Measurements from ENCODE around the gene OSBPL8.

Gene OSBPL8

DNA sequence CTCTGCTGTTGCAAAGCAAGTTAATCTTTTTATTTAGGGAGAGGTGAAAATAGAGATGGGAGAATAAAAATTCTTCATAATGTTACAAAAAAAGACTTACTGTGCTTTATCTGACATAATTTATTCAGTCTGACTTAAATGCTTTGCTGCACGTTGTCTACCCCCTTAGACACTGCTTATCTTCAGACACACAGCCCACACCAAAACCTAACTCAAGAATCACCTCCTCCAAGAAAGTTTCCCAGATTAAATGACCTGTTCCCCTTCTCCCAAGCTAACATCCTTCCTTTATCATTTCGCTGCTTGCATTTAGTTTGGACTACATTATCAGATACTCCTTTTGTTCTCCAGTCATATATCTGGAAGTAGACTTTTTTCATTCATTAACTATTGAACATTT is 3.8 kb downstream of the OSBPL8 start:
- H3K14ac ChIP-seq (ENCODE audit: low read length in 2 of 2) = no peak overlapping the region
- 98% methylated on average over 2 of the region's 2 CpGs for WGBS

DNA sequence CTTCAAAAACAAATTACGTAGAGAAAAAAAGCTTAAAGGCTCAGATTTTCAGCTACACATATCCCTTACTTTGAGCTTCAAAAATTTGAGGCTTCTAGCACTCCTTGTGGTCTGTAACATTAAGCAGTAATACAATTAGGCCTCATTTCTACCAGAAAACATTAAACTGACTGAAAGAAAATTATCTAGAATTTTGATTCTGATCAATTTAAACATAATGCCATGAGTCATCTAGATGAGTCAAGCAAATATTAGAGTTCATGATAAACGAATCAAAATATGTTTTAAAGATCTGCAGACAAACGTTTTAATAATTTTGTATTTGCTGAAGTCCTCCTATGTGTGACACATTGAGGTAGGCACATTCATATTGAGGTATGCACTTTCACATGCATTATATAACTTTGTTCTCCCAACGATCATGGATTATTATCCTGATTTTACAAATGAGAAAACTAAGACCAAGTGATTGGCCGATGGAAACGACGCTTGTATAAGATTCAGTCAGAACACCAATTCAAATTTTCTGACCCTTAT is 4.3 kb downstream of the OSBPL8 start:
- Histone ChIP-seq H3K9ac (ENCODE audit: low read length) (peak overlapping the region; percentile 20), H3K9me3 (ENCODE audit: control insufficient read depth, low read length) (no peaks in the 10 kb centered on the region), H3K4me3 (ENCODE audit: insufficient read depth in 1 of 2, low read depth in 1 of 2, low read length in 2 of 2) (peak overlapping the region in 1 of 2 experiments; percentile 23), H3K27ac (ENCODE audit: low read length, poor library complexity, severe bottlenecking) (no peak overlapping the region), H3K36me3 (ENCODE audit: control insufficient read depth in 1 of 2, insufficient read depth in 2 of 2, low read depth in 1 of 2, low read length in 2 of 2) (peaks cover 0 to 4% of the 10 kb centered on the region in 2 experiments), H3K4me1 (ENCODE audit: control insufficient read depth, insufficient read depth, low read depth, low read length) (no peaks in the 10 kb centered on the region), H3K14ac (ENCODE audit: low read length in 2 of 2) (no peak overlapping the region), H2AK5ac (ENCODE audit: low read length, severe bottlenecking) (no peak overlapping the region), H2BK5ac (ENCODE audit: low read depth, low read length, poor library complexity, severe bottlenecking) (no peak overlapping the region), H2BK120ac (ENCODE audit: low read depth, low read length) (no peak overlapping the region), H4K91ac (ENCODE audit: low read length) (no peak overlapping the region), H3K27me3 (ENCODE audit: control insufficient read depth in 1 of 2, insufficient read depth in 1 of 2, low read length in 2 of 2) (no peaks in the 10 kb centered on the region), H2BK15ac (ENCODE audit: low read depth, poor library complexity, severe bottlenecking) (no peak overlapping the region), H2AFZ (ENCODE audit: low read depth, low read length) (no peak overlapping the region), H4K8ac (ENCODE audit: low read length) (no peak overlapping the region), H3K18ac (ENCODE audit: low read depth in 1 of 2, low read length in 2 of 2) (no peak overlapping the region), H2BK12ac (ENCODE audit: low read length in 2 of 2) (no peak overlapping the region), H3K4ac (ENCODE audit: low read depth in 1 of 2, low read length in 2 of 2) (no peak overlapping the region), H3K79me1 (replicated peaks; ENCODE audit: low read length, poor library complexity, severe bottlenecking) (peaks cover 13% of the 10 kb centered on the region), H3K23ac (ENCODE audit: low read length in 2 of 2) (no peak overlapping the region), H3K4me2 (ENCODE audit: low read length, poor library complexity, severe bottlenecking) (no peak overlapping the region)
- 97% methylated on average over 7 of the region's 7 CpGs for WGBS
- no peak for DNase-seq

More for the DNA sequence above, 3.8 kb downstream of the OSBPL8 start:
- Histone ChIP-seq H2AK5ac (ENCODE audit: low read length, severe bottlenecking) (no peak overlapping the region), H2BK120ac (ENCODE audit: low read depth, low read length) (no peak overlapping the region), H2BK5ac (ENCODE audit: low read depth, low read length, poor library complexity, severe bottlenecking) (no peak overlapping the region), H2BK15ac (ENCODE audit: low read depth, poor library complexity, severe bottlenecking) (no peak overlapping the region), H3K4me3 (ENCODE audit: insufficient read depth in 1 of 2, low read depth in 1 of 2, low read length in 2 of 2) (peak overlapping the region in 1 of 2 experiments; percentile 23), H3K18ac (ENCODE audit: low read depth in 1 of 2, low read length in 2 of 2) (no peak overlapping the region), H2AFZ (ENCODE audit: low read depth, low read length) (no peak overlapping the region), H4K91ac (ENCODE audit: low read length) (no peak overlapping the region), H2BK12ac (ENCODE audit: low read length in 2 of 2) (no peak overlapping the region), H3K27ac (ENCODE audit: low read length, poor library complexity, severe bottlenecking) (no peak overlapping the region), H3K4me2 (ENCODE audit: low read length, poor library complexity, severe bottlenecking) (no peak overlapping the region), H3K79me1 (replicated peaks; ENCODE audit: low read length, poor library complexity, severe bottlenecking) (peaks cover 11% of the 10 kb centered on the region), H3K9me3 (ENCODE audit: control insufficient read depth, low read length) (no peaks in the 10 kb centered on the region), H4K8ac (ENCODE audit: low read length) (no peak overlapping the region), H3K4ac (ENCODE audit: low read depth in 1 of 2, low read length in 2 of 2) (no peak overlapping the region), H3K4me1 (ENCODE audit: control insufficient read depth, insufficient read depth, low read depth, low read length) (no peaks in the 10 kb centered on the region), H3K27me3 (ENCODE audit: control insufficient read depth in 1 of 2, insufficient read depth in 1 of 2, low read length in 2 of 2) (no peaks in the 10 kb centered on the region), H3K36me3 (ENCODE audit: control insufficient read depth in 1 of 2, insufficient read depth in 2 of 2, low read depth in 1 of 2, low read length in 2 of 2) (peaks cover 0 to 4% of the 10 kb centered on the region in 2 experiments), H3K9ac (ENCODE audit: low read length) (no peak overlapping the region), H3K23ac (ENCODE audit: low read length in 2 of 2) (no peak overlapping the region)
- DNase-seq = no peak

DNA sequence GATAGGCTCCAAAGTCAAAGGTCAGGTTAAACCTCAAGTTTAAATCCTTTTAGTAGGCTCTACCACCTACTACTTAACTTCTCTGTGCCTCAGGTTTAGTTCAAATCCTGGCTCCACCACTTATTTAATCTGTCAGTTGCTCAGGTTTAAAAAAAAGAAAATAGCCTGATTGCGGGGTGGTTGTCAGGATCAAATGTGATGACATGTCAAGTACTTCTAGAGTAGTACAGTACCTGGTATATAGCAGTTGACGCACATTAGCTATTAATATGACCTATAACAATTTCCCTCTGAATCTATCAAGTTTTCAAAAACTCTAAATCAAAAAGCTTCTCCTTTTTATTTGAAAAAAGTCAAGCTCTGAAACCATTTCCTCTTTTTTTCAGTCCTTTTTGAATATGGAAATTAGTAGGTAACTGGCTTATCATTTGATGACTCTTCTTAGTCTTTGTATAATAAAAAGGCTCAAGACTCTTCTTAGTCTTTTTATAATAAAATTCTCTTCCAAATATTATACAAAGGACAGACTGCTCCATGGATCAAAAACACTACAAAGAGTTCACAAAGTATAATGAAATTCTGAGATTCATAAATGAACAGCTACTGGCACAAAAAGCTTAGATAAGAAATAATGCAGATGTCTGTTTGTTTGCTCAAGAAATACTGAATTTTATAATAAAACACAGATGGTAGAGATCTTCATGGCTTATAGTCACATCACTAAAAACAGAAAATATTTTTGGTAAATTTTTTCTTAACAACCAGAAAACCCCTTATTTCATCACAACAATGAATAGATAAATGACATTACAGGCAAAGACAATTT is 5.0 kb downstream of the OSBPL8 start:
- Histone ChIP-seq H3K9me3 (ENCODE audit: control insufficient read depth, low read length) (no peaks in the 10 kb centered on the region), H3K14ac (ENCODE audit: low read length in 2 of 2) (no peak overlapping the region), H4K8ac (ENCODE audit: low read length) (no peak overlapping the region), H4K91ac (ENCODE audit: low read length) (no peak overlapping the region), H2BK15ac (ENCODE audit: low read depth, poor library complexity, severe bottlenecking) (no peak overlapping the region), H3K9ac (ENCODE audit: low read length) (peak overlapping the region; percentile 20), H2BK5ac (ENCODE audit: low read depth, low read length, poor library complexity, severe bottlenecking) (no peak overlapping the region), H3K4me3 (ENCODE audit: insufficient read depth in 1 of 2, low read depth in 1 of 2, low read length in 2 of 2) (peak overlapping the region in 1 of 2 experiments; percentile 23), H3K27me3 (ENCODE audit: control insufficient read depth in 1 of 2, insufficient read depth in 1 of 2, low read length in 2 of 2) (no peaks in the 10 kb centered on the region), H2AK5ac (ENCODE audit: low read length, severe bottlenecking) (no peak overlapping the region), H3K18ac (ENCODE audit: low read depth in 1 of 2, low read length in 2 of 2) (no peak overlapping the region), H3K4me1 (ENCODE audit: control insufficient read depth, insufficient read depth, low read depth, low read length) (no peaks in the 10 kb centered on the region), H2BK120ac (ENCODE audit: low read depth, low read length) (no peak overlapping the region), H3K36me3 (ENCODE audit: control insufficient read depth in 1 of 2, insufficient read depth in 2 of 2, low read depth in 1 of 2, low read length in 2 of 2) (peaks cover 0 to 4% of the 10 kb centered on the region in 2 experiments), H3K79me1 (replicated peaks; ENCODE audit: low read length, poor library complexity, severe bottlenecking) (peaks cover 13% of the 10 kb centered on the region), H2BK12ac (ENCODE audit: low read length in 2 of 2) (no peak overlapping the region), H3K4me2 (ENCODE audit: low read length, poor library complexity, severe bottlenecking) (no peak overlapping the region), H3K27ac (ENCODE audit: low read length, poor library complexity, severe bottlenecking) (no peak overlapping the region), H3K23ac (ENCODE audit: low read length in 2 of 2) (no peak overlapping the region), H3K4ac (ENCODE audit: low read depth in 1 of 2, low read length in 2 of 2) (no peak overlapping the region), H2AFZ (ENCODE audit: low read depth, low read length) (no peak overlapping the region)
- no peak for DNase-seq
- WGBS = 100% methylated on average over 1 of the region's 2 CpGs

DNA sequence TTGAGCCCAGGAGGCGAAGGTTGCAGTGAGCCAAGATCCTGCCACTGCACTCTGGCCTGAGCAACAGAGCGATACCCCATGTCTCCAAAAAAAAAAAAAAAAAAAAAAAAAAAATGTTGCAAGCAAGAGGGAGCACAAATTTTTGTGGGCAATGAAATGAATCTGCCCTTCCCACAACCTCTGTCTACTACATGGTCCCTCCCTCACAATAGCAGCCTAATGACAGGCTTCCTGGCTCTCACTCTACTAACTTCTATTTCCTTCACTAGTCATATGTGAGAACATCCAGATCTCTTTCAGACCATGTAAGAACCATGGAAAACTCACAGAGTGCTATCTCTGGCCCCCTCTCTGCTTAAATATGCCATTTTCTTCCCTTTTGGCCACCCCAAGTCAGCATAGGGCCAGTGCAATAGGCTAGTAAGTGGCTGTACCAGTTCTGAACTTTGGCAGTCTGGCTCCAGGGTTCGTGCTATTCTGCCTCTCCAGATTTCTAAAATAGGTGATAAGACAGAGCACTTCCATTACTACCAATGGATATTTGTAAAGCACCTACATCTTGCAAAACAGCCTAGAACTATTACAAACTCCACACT is 7.1 kb downstream of the OSBPL8 start:
- Histone ChIP-seq H2BK15ac (ENCODE audit: low read depth, poor library complexity, severe bottlenecking) (no peak overlapping the region), H2BK5ac (ENCODE audit: low read depth, low read length, poor library complexity, severe bottlenecking) (no peak overlapping the region), H3K4me3 (ENCODE audit: insufficient read depth in 1 of 2, low read depth in 1 of 2, low read length in 2 of 2) (no peak overlapping the region), H3K9me3 (ENCODE audit: control insufficient read depth, low read length) (no peaks in the 10 kb centered on the region), H3K9ac (ENCODE audit: low read length) (no peak overlapping the region), H3K27ac (ENCODE audit: low read length, poor library complexity, severe bottlenecking) (no peak overlapping the region), H3K4ac (ENCODE audit: low read depth in 1 of 2, low read length in 2 of 2) (no peak overlapping the region), H3K18ac (ENCODE audit: low read depth in 1 of 2, low read length in 2 of 2) (no peak overlapping the region), H3K79me1 (replicated peaks; ENCODE audit: low read length, poor library complexity, severe bottlenecking) (peaks cover 11% of the 10 kb centered on the region), H3K23ac (ENCODE audit: low read length in 2 of 2) (no peak overlapping the region), H2AK5ac (ENCODE audit: low read length, severe bottlenecking) (no peak overlapping the region), H3K4me1 (ENCODE audit: control insufficient read depth, insufficient read depth, low read depth, low read length) (no peaks in the 10 kb centered on the region), H3K14ac (ENCODE audit: low read length in 2 of 2) (no peak overlapping the region), H2BK120ac (ENCODE audit: low read depth, low read length) (no peak overlapping the region), H2AFZ (ENCODE audit: low read depth, low read length) (no peak overlapping the region), H3K27me3 (ENCODE audit: control insufficient read depth in 1 of 2, insufficient read depth in 1 of 2, low read length in 2 of 2) (no peaks in the 10 kb centered on the region), H3K4me2 (ENCODE audit: low read length, poor library complexity, severe bottlenecking) (no peak overlapping the region), H2BK12ac (ENCODE audit: low read length in 2 of 2) (no peak overlapping the region), H4K91ac (ENCODE audit: low read length) (no peak overlapping the region), H3K36me3 (ENCODE audit: control insufficient read depth in 1 of 2, insufficient read depth in 2 of 2, low read depth in 1 of 2, low read length in 2 of 2) (peaks cover 0 to 4% of the 10 kb centered on the region in 2 experiments), H4K8ac (ENCODE audit: low read length) (no peak overlapping the region)
- WGBS = 93% methylated on average over 1 of the region's 3 CpGs
- DNase-seq = no peak
